HEK293 (cell line): ENCODE data around the gene CUZD1.

Experiments
- EGR2 ChIP-seq: fragments of 450-650 bp; formaldehyde crosslinking; IDR thresholded peaks from 2 replicates; pipeline ENCODE4 v1.5.1; 2016; ENCODE audit warnings: low read depth, missing biosample characterization, missing genetic modification characterization
- GLIS2 ChIP-seq: fragments of 450-650 bp; formaldehyde crosslinking; IDR thresholded peaks from 2 replicates; pipeline ENCODE4 v1.5.1; 2016; ENCODE audit warnings: missing biosample characterization, missing genetic modification characterization
- HOXA7 ChIP-seq: sonication (generic); formaldehyde crosslinking; IDR thresholded peaks from 2 replicates; pipeline ENCODE4 v1.8.1; 2022; ENCODE audit warnings: missing genetic modification reagents, borderline replicate concordance
- KLF7 ChIP-seq: fragments of 450-650 bp; formaldehyde crosslinking; IDR thresholded peaks from 2 replicates; pipeline ENCODE4 v1.5.1; 2016; ENCODE audit warnings: missing biosample characterization, missing genetic modification characterization, borderline replicate concordance
- KLF8 ChIP-seq: fragments of 450-650 bp; formaldehyde crosslinking; IDR thresholded peaks from 2 replicates; pipeline ENCODE4 v1.5.1; 2016; ENCODE audit warnings: missing biosample characterization, missing genetic modification characterization
- MYNN ChIP-seq: fragments of 450-650 bp; formaldehyde crosslinking; IDR thresholded peaks from 2 replicates; pipeline ENCODE4 v1.5.1; 2016; ENCODE audit warnings: missing biosample characterization, missing genetic modification characterization, borderline replicate concordance
- PRDM4 ChIP-seq: fragments of 450-650 bp; formaldehyde crosslinking; IDR thresholded peaks from 2 replicates; pipeline ENCODE4 v1.5.1; 2017; ENCODE audit warnings: missing biosample characterization, missing genetic modification characterization
- PRDM6 ChIP-seq: fragments of 450-650 bp; formaldehyde crosslinking; IDR thresholded peaks from 2 replicates; pipeline ENCODE4 v1.5.1; 2017; ENCODE audit warnings: missing biosample characterization, missing genetic modification characterization
- SP2 ChIP-seq: fragments of 450-650 bp; formaldehyde crosslinking; IDR thresholded peaks from 2 replicates; pipeline ENCODE4 v1.5.1; 2016; ENCODE audit warnings: missing biosample characterization, missing genetic modification characterization
- ZBTB10 ChIP-seq: fragments of 450-650 bp; formaldehyde crosslinking; IDR thresholded peaks from 2 replicates; pipeline ENCODE4 v1.5.1; 2016; ENCODE audit warnings: missing biosample characterization, missing genetic modification characterization
- ZBTB17 ChIP-seq: fragments of 450-650 bp; formaldehyde crosslinking; IDR thresholded peaks from 2 replicates; pipeline ENCODE4 v1.5.1; 2016; ENCODE audit warnings: missing biosample characterization, missing genetic modification characterization
- ZNF155 ChIP-seq: fragments of 450-650 bp; formaldehyde crosslinking; IDR thresholded peaks from 2 replicates; pipeline ENCODE4 v1.5.1; 2016; ENCODE audit warnings: missing biosample characterization, missing genetic modification characterization
- ZNF184 ChIP-seq: fragments of 450-650 bp; IDR thresholded peaks from 2 replicates; pipeline ENCODE4 v1.5.1; 2018; ENCODE audit warnings: missing biosample characterization, mild to moderate bottlenecking, missing genetic modification characterization
- ZNF266 ChIP-seq: fragments of 450-650 bp; formaldehyde crosslinking; IDR thresholded peaks from 2 replicates; pipeline ENCODE4 v1.5.1; 2016; ENCODE audit warnings: missing biosample characterization, missing genetic modification characterization, low read depth
- ZNF366 ChIP-seq: fragments of 450-650 bp; formaldehyde crosslinking; conservative IDR thresholded peaks from 2 replicates; pipeline ENCODE4 v1.5.1; 2016; ENCODE audit warnings: missing biosample characterization, missing genetic modification characterization
- ZNF391 ChIP-seq: fragments of 450-650 bp; formaldehyde crosslinking; IDR thresholded peaks from 2 replicates; pipeline ENCODE4 v1.5.1; 2016; ENCODE audit warnings: low read depth, missing biosample characterization, missing genetic modification characterization, borderline replicate concordance
- ZNF530 ChIP-seq: fragments of 450-650 bp; formaldehyde crosslinking; IDR thresholded peaks from 2 replicates; pipeline ENCODE4 v1.5.1; 2016; ENCODE audit warnings: low read depth, missing biosample characterization, missing genetic modification characterization
- ZNF548 ChIP-seq: fragments of 450-650 bp; formaldehyde crosslinking; IDR thresholded peaks from 2 replicates; pipeline ENCODE4 v1.5.1; 2016; ENCODE audit warnings: missing biosample characterization, missing genetic modification characterization
- ZNF580 ChIP-seq: fragments of 450-650 bp; formaldehyde crosslinking; IDR thresholded peaks from 2 replicates; pipeline ENCODE4 v1.5.1; 2016; ENCODE audit warnings: missing biosample characterization, missing genetic modification characterization
- ZNF626 ChIP-seq: fragments of 450-650 bp; sonication (Bioruptor Pico); formaldehyde crosslinking; IDR thresholded peaks from 2 replicates; pipeline ENCODE4 v1.5.1; 2018; ENCODE audit warnings: missing biosample characterization, missing genetic modification characterization, inconsistent platforms
- ZNF768 ChIP-seq: fragments of 450-650 bp; formaldehyde crosslinking; IDR thresholded peaks from 2 replicates; pipeline ENCODE4 v1.5.1; 2018; ENCODE audit warnings: missing biosample characterization, mild to moderate bottlenecking, missing genetic modification characterization
- ZNF791 ChIP-seq: fragments of 450-650 bp; formaldehyde crosslinking; IDR thresholded peaks from 2 replicates; pipeline ENCODE4 v1.5.1; 2016; ENCODE audit warnings: missing biosample characterization, missing genetic modification characterization
- ZSCAN18 ChIP-seq: fragments of 450-650 bp; formaldehyde crosslinking; IDR thresholded peaks from 2 replicates; pipeline ENCODE4 v1.5.1; 2016; ENCODE audit warnings: missing biosample characterization, missing genetic modification characterization
- TF ChIP-seq, protein P1 (sequence below): fragments of 450-650 bp; formaldehyde crosslinking; IDR thresholded peaks from 2 replicates; pipeline ENCODE4 v1.5.1; 2016; ENCODE audit warnings: missing biosample characterization, missing genetic modification characterization, low read depth
- TF ChIP-seq, protein P2 (sequence below): fragments of 450-650 bp; formaldehyde crosslinking; IDR thresholded peaks from 2 replicates; pipeline ENCODE4 v1.5.1; 2016; ENCODE audit warnings: missing biosample characterization, missing genetic modification characterization
- TF ChIP-seq, protein P3 (sequence below): fragments of 450-650 bp; IDR thresholded peaks from 2 replicates; pipeline ENCODE4 v1.5.1; 2018; ENCODE audit warnings: missing biosample characterization, missing genetic modification characterization

Gene CUZD1

GRCh38 chr10:122861711-122862161, 16.1 kb upstream of the CUZD1 start (continued):
- TF ChIP-seq ZNF580: no peak
- TF ChIP-seq ZNF768 (tag by site-specific recombination): no peak
- no peak for TF ChIP-seq ZNF155 (tag by site-specific recombination)
- TF ChIP-seq ZBTB17 (tag by site-specific recombination): 0 out of 2 replicates have a peak, but pooled peaks have one; percentile 43
- TF ChIP-seq, protein P1, sequence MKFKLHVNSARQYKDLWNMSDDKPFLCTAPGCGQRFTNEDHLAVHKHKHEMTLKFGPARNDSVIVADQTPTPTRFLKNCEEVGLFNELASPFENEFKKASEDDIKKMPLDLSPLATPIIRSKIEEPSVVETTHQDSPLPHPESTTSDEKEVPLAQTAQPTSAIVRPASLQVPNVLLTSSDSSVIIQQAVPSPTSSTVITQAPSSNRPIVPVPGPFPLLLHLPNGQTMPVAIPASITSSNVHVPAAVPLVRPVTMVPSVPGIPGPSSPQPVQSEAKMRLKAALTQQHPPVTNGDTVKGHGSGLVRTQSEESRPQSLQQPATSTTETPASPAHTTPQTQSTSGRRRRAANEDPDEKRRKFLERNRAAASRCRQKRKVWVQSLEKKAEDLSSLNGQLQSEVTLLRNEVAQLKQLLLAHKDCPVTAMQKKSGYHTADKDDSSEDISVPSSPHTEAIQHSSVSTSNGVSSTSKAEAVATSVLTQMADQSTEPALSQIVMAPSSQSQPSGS (tag by site-specific recombination): no peak
- no peak for TF ChIP-seq MYNN (tag by site-specific recombination)
- no peak for TF ChIP-seq SP2
- no peak for TF ChIP-seq EGR2 (tag by site-specific recombination)
- TF ChIP-seq HOXA7 (CRISPR knock-in tag): no peak
- no peak for TF ChIP-seq ZNF626 (tag by site-specific recombination)
- TF ChIP-seq ZNF391 (tag by site-specific recombination): no peak
- TF ChIP-seq KLF8 (tag by site-specific recombination): 0 out of 2 replicates have a peak, but pooled peaks have one; percentile 22
- TF ChIP-seq ZBTB10: no peak
- TF ChIP-seq, protein P2, sequence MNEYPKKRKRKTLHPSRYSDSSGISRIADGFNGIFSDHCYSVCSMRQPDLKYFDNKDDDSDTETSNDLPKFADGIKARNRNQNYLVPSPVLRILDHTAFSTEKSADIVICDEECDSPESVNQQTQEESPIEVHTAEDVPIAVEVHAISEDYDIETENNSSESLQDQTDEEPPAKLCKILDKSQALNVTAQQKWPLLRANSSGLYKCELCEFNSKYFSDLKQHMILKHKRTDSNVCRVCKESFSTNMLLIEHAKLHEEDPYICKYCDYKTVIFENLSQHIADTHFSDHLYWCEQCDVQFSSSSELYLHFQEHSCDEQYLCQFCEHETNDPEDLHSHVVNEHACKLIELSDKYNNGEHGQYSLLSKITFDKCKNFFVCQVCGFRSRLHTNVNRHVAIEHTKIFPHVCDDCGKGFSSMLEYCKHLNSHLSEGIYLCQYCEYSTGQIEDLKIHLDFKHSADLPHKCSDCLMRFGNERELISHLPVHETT (tag by site-specific recombination): peak; percentile 74
- no peak for TF ChIP-seq ZSCAN18
- TF ChIP-seq ZNF548 (tag by site-specific recombination): no peak
- TF ChIP-seq PRDM4 (tag by site-specific recombination): no peak
- peak; percentile 62 for TF ChIP-seq ZNF366 (tag by site-specific recombination)
- TF ChIP-seq PRDM6 (tag by site-specific recombination): no peak
- no peak for TF ChIP-seq ZNF184 (tag by site-specific recombination)
- TF ChIP-seq, protein P3, sequence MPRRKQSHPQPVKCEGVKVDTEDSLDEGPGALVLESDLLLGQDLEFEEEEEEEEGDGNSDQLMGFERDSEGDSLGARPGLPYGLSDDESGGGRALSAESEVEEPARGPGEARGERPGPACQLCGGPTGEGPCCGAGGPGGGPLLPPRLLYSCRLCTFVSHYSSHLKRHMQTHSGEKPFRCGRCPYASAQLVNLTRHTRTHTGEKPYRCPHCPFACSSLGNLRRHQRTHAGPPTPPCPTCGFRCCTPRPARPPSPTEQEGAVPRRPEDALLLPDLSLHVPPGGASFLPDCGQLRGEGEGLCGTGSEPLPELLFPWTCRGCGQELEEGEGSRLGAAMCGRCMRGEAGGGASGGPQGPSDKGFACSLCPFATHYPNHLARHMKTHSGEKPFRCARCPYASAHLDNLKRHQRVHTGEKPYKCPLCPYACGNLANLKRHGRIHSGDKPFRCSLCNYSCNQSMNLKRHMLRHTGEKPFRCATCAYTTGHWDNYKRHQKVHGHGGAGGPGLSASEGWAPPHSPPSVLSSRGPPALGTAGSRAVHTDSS (tag by site-specific recombination): no peak
- no peak for TF ChIP-seq GLIS2 (tag by site-specific recombination)
- no peak for TF ChIP-seq ZNF530
- no peak for TF ChIP-seq ZNF266 (tag by site-specific recombination)
- no peak for TF ChIP-seq ZNF791 (tag by site-specific recombination)
- no peak for TF ChIP-seq KLF7 (tag by site-specific recombination)
